PC-9 (cell line): ENCODE measurements around the gene KCNH1.

Experiments
- CTCF ChIP-seq: fragments of 200-600 bp; sonication (generic); conservative IDR thresholded peaks from 2 replicates; pipeline ENCODE4 v1.6.1; 2017; ENCODE audit warnings: mixed run types, antibody characterized with exemption, mild to moderate bottlenecking, moderate library complexity
- EZH2 ChIP-seq: fragments of 200-600 bp; sonication (generic); IDR thresholded peaks from 2 replicates; pipeline ENCODE4 v1.8.0; 2017; ENCODE audit warnings: antibody characterized with exemption, low read depth

- TF ChIP-seq CTCF (no peak), EZH2 (no peak)
These were observed 303.6 kb downstream of the KCNH1 start for GRCh38 chr1:210830034-210831028.
